DMS53 treated with DMSO at 0.1 percent for 48 hours (cell line): ENCODE data around the gene MMP15.
"Not testable (repeated sequence)": the region's sequence is repeated elsewhere in the genome, so short reads cannot be mapped to it uniquely, and the experiment has no call there.

Experiments
- DNase-seq: peaks from one replicate; lab custom pipeline; 2025; ENCODE audit not compliant: unreplicated experiment; lab: John Stamatoyannopoulos, UW

Gene MMP15

DNA sequence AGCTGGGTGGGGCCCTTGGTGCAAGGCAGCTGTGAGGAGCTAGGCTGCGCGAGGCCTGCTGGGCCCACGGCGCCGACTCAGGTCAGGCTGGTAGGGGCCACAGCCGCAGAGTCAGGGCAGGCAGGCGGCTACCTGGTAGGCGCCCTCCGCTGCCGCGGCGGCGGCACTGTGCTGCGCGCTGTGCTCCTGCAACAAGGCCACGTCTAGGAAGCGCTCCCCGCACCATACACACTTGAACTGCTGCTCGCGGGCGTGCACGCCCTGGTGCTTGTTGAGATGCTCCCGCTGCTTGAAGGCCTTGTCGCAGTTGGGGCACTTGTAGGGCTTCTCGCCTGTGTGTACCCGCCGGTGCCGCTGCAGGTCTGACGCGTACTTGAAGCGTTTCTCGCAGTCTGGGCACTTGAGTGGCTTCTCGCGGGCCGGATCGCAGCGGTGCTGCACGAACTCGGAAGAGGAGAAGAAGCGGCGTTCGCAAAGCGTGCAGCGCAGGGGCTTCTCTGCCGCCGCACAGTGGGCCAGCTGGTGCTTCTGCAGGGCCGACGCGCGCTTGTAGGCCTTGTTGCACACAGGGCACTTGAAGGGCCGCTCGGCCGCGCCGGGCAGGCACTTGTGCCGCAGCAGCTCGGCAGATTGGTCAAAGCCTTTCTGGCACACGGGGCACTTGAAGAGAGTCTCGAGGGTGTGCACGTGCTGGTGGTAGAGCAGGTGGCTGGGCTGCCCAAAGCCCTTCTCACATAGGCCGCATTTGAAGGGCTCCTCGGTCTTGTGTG, 29.0 kb upstream of the MMP15 start:
- DNase-seq = no peak

DNA sequence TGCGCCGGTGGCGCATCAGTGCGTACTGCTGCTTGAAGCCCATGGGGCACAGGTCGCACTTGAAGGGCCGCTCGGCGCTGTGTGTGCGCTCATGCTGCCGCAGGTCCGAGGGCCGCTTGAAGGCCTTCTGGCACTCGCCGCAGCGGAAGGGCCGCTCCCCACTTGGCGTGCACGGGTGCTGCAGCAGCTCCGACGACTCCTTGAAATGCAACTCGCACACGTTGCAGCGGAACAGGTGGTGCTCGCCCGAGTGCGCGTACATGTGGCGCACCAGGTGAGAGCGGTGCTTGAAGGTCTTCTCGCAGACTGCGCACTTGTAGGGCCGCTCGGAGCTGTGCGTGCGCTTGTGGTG, 28.4 kb upstream of the MMP15 start:
- DNase-seq = no peak

- DNase-seq = no peak
Measured at GRCh38 chr16:57997528-57998265, 27.9 kb upstream of the MMP15 start.

GRCh38 chr16:57998486-57998885, 27.1 kb upstream of the MMP15 start:
- no peak for DNase-seq

GRCh38 chr16:57998992-57999365, 26.6 kb upstream of the MMP15 start:
- DNase-seq = no peak

- DNase-seq = no peak
Measured at GRCh38 chr16:57999366-57999970, 26.1 kb upstream of the MMP15 start.

- no peak for DNase-seq
Measured at GRCh38 chr16:57999971-58000705, 25.4 kb upstream of the MMP15 start, which contains the start of gene ZNF319. TSS of gene ZNF319 (minus strand) at chr16:58000672. CDS start at chr16:57998265, 2,407 bp downstream.

DNA sequence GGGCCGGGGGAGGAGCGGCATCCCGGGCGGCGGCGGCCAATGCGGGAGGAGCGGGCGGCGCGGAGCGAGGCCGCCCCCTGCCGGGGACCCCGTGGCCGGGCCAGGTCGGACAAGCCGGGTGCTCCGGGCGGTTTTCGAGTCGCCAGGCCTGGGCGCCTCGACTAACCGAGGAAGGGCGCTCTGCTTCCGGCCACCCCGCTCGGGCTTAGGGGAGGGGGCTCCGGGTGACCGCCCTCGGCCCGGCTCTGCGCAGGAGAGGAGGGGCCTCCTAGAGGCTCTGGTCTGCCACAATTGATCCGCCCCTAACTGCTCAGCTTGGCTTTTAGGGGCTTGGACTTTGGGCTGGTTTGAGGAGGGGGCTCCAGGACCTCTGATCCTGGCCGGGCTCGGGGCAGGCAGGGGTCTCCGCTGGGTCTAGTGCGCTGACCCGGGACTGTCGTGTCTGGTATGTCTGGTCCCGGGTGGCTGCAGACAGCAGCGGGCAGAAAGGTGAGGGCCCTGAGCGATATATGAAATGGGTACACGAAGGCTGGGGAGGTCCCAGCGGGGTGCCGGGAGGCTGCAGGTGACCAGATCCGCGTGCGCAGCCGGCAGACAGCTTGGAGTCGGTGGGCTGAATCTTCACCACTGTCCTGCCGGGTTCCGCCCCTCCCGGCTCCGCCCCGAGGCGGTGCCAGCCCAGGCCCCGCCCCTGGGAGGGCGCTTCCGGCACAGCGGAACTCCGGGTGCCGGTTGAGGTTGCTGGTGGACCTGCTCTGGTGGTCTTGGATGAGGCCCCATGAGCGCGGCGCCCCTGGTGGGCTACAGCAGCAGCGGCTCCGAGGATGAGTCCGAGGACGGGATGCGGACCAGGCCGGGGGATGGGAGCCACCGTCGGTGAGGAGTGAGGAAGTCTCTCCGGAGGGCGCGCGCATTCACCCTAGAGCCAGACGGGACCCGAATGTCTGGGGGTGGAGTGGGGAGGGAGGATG, 24.6 kb upstream of the MMP15 start, which contains the start of gene USB1:
TSS of gene USB1 (plus strand) at position 702 of the 971 bp plus-strand sequence. CDS start at position 779, 77 bp downstream.
- peak; percentile 81 for DNase-seq

GRCh38 chr16:58001781-58002415, 23.7 kb upstream of the MMP15 start:
- no peak for DNase-seq

DNA sequence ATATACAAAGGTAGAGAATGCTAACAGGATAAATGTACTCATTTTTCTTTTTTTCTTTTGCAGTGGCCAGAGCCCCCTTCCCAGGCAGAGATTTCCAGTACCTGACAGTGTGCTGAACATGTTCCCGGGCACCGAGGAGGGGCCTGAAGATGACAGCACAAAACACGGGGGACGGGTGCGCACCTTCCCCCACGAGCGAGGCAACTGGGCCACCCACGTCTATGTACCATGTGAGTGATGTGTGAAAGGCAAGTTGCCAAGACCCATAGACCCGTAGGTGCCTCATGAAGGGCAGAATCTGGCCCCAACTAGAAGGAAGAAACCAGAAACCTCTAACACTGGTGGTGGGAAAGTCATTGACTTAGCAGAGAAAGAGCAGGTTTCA, 23.1 kb upstream of the MMP15 start:
- no peak for DNase-seq

DNA sequence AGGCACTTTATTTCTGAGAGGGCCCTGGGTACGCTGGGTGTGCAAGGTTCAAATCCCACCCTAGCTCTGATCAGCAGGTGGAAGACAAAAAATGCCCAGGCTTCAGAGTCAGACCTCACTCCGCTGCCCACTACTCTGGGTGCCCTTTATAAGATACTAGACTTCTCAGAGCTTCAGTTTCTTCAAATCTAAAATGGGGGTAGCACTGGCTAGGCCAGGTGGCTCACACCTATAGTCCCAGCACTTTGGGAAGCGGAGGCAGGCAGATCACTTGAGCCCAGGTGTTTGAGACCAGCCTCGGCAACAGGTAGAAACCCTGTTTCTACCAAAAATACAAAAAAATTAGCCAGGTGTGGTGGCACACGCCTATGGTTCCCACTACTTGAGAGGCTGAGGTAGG, 22.6 kb upstream of the MMP15 start:
- no peak for DNase-seq

GRCh38 chr16:58004736-58005135, 20.8 kb upstream of the MMP15 start:
- DNase-seq = not testable (repeated sequence)

- no peak for DNase-seq
Measured at GRCh38 chr16:58009856-58010416, 15.6 kb upstream of the MMP15 start.

DNA sequence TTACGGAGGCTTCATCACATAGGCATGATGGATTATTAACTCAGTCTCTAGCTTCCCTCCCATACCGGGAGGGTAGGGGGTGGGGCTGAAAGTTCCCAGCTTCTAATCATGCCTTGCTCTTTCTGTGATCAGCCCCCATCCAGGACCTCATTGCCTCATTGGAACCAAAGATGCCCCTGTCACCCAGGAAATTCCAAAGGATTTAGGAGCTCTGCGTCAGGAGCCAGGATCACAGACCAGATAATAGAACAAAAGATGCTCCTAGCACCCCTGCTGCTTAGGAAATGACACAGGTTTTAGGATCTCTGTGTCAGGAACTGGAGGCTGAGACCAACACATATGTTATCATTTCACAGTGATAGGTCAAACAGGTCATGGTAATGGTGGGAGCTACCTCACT, 14.7 kb upstream of the MMP15 start:
- no peak for DNase-seq

GRCh38 chr16:58011652-58012051, 13.9 kb upstream of the MMP15 start:
- DNase-seq = no peak

DNA sequence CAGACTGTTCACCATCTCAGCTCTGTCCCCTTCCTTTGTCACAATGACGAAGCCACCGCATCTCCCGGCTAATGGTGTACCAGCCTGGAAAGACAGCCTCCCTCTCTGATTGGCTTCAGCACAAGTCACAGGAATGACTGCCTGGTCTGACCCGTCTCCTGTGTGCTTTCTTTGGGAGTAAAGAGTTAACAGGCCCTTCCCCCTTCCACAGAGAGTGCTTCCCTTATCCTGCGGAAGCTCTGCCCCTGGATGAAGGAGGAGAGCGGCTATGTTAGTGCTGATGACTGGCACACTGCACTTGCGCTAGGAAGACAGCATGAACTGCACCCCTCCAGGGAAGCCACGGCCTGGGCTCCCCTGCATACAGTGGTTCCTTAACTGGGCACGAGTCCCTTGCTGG, 13.1 kb upstream of the MMP15 start:
- DNase-seq = no peak

- DNase-seq = no peak
Measured at GRCh38 chr16:58013201-58013956, 12.2 kb upstream of the MMP15 start.

DNA sequence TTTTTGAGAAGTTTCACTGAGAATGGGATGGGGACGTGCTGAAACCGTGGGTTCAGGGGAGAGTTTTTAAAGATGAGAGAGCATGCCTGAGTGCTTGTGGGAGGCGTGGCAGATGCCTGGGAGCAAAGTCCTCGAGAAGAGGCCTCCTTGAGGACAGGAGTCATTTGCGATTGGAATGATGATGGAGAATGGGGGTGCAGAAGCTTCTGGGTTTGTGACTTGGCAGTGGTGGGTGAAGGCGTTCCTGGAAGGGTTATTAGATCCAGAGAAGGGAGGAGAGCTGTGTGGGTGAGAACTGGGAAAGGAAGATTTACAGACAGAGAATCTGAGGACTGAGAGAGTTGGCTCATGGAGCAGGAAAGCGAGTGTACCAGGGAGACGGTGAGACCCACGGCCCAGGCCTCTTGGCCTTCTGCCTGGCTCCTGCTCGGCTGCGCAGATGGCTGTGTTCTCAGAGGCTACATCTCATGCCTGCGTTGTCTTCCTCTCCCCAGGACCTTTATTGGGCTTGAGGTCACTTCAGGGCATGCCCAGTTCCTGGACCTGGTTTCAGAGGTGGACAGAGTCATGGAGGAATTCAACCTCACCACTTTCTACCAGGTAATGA, 8.6 kb upstream of the MMP15 start:
- DNase-seq = no peak
